SH-SY5Y (cell line): Measurements from ENCODE around the gene TMEM266.
A peak's percentile ranks its signal among the peaks of the same experiment; 100 is the strongest.

Experiments
- GATA2 ChIP-seq: IDR thresholded peaks from 2 replicates; pipeline ENCODE4 v1.6.1; 2011; ENCODE audit warnings: mild to moderate bottlenecking, low read depth, low read length
- GATA3 ChIP-seq: IDR thresholded peaks from 2 replicates; pipeline ENCODE4 v1.6.1; 2011; ENCODE audit warnings: low read depth, mild to moderate bottlenecking, low read length, moderate library complexity

Gene TMEM266

DNA sequence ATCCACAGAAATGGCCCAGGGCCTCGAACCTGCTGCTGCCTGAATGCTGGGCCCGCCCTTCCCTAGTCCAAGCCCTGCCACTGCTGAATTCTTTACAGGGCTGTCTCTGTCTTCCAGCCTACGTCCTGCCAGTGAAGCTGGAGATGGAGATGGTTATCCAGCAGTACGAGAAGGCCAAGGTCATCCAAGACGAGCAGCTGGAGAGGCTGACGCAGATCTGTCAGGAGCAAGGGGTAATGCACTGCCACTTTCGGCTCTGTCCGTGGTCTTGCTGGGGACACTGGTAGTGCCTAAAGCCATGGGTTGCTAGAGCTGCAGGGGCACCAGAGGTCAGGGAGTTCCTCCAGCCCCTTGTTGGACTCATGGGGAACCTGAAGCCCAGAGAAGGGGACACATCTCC lies 115.7 kb downstream of the TMEM266 start:
- TF ChIP-seq GATA3 (no peak), GATA2 (no peak)

GRCh38 chr15:76176059-76176458 lies 116.3 kb downstream of the TMEM266 start:
- TF ChIP-seq GATA2 = no peak
- TF ChIP-seq GATA3 = no peak

- no peak for TF ChIP-seq GATA3
- no peak for TF ChIP-seq GATA2
These were observed 116.8 kb downstream of the TMEM266 start for GRCh38 chr15:76176487-76177085.

- TF ChIP-seq GATA3 (no peak), GATA2 (no peak)
These were observed 117.8 kb downstream of the TMEM266 start for GRCh38 chr15:76177491-76178040.

DNA sequence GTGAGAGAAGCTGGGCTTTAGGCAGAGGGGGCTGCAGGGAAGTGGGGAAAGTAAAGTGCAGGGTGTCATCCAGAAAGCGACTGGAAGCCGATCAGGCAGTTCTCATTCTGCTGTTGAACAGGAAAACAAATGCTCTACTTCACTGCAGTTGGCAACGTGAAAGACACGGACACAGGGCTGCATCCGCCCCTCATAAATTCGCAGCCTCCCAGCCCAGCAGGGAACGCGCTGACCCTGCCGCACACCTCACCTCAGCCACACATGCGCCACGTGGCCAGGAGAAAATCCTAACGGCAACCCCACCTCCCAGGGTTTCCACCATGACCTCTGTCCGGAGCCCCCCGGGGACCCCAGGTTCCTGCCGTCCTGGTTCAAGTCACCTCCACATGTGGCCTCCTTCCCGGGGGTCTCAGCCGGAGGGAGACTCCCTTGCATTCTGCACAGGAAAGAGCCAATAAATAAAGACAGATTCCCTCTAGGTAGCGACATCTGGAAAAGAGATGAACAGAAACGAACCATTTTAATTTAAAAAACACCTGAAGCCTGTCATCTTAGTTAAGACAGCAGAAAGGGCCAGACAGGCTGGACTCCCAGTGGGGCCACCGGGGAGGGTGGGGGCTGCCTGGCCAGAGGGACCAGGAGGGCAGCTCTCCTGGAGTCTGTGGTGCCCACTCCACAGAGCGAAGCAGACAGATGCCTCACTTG lies 118.7 kb downstream of the TMEM266 start:
- TF ChIP-seq GATA3 (no peak), GATA2 (no peak)

DNA sequence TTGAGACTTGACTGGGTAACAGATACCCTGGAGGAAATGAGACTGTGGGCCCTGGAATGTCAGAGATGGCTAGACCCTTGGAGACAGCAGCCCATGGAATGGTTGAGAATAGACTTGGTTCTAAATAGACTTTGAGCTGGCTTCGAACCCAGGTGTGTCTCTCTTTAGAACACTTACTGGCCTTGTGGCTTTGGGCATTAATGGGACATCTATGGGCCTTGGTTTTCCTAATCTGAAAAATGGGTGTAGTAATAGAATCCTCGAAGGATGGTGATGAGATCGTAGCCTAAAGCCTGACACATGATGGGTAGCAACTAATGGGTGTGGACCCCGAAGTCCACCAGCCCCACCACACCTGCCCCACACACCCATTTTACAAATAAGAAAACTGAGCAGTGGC lies 119.2 kb downstream of the TMEM266 start:
- TF ChIP-seq GATA3 = no peak
- no peak for TF ChIP-seq GATA2

- TF ChIP-seq GATA2 (no peak), GATA3 (no peak)
These were observed 120.5 kb downstream of the TMEM266 start for GRCh38 chr15:76180321-76180720.

GRCh38 chr15:76181705-76182107 lies 121.9 kb downstream of the TMEM266 start:
- no peak for TF ChIP-seq GATA2
- no peak for TF ChIP-seq GATA3

DNA sequence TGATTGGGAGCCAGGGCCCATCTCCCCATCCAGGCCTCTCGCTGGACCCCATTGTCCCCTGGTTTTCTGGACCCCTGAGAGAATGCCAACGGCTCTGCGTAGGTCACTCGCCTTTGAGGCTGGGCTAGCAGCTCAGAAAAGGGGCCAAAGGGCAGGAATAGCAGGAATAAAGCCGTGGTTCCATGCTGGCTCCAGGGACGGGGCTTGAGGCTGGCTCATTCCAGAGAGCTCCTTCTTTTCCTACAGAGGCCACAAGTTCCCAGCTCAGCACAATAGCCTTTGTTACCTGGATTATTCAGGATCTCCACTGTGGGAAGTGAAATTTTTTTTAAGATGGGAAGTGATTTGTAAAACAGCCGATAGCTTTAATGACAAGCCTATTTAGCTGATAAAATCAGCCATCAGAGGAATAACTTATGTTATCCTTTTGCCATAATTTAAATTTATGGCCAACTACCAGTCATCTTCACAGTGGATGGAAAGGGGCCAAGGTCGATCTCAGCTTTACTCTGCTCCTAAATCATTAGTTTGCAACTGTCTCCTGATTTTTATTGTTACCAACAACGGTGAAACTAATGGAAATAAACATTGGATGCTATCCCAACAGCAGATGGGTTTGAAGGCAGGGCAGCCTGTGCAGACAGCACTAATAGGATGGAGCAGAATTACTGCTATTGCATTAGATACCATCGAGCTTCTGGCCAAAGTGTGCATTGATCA lies 124.3 kb downstream of the TMEM266 start:
- TF ChIP-seq GATA3 = no peak
- no peak for TF ChIP-seq GATA2

- TF ChIP-seq GATA2 (peak; percentile 75), GATA3 (no peak)
These were observed 124.9 kb downstream of the TMEM266 start for GRCh38 chr15:76184650-76185035.

DNA sequence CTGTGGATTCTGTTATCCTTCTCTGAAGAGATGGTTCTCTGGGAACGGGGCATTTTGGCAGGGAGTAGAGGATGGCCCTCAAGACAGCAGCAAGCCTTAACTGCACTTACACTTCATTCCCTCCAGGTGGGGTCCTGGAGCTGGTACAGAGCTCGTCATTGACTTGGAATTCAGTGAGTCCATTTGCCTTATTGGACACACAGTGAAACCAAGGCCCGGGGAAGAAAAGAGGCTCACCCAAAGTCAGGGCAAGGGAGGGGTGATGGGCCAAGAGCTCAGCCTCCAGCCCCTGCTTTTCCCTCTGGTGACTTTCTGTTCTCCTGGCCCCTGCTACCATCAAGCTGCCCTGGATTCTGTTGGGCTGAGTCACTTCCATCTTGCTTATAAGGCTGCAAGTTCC lies 125.9 kb downstream of the TMEM266 start:
- TF ChIP-seq GATA2 (no peak), GATA3 (no peak)

GRCh38 chr15:76187163-76187562 lies 127.4 kb downstream of the TMEM266 start:
- TF ChIP-seq GATA2 (no peak), GATA3 (no peak)

- TF ChIP-seq GATA3 = no peak
- no peak for TF ChIP-seq GATA2
These were observed 129.3 kb downstream of the TMEM266 start for GRCh38 chr15:76189106-76189505.

DNA sequence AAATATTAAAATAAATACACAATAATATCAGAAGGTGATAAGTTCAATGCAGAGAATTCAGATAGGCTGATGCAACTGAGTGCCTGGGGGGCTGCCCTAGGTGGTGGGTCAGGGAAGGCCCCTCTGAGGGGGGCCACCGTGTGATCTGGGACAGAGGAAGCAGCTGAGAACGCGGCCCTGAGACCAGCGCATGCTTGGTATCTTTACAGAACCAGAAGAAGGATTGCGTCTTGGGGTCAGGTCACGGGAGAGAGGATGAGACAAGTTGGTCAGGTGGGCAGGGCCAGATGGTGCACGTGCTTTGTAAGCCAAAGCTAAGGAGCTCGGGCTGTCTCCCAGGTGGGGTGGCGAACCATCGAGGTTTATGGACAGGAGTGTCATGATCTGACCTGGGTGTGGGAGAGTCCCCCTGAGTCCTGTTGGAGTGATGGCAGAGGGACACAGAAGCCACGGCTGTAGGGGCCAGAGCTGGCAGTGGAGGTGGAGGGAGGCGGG lies 130.3 kb downstream of the TMEM266 start:
- TF ChIP-seq GATA3 (no peak), GATA2 (no peak)

GRCh38 chr15:76190751-76191538 lies 131.2 kb downstream of the TMEM266 start:
- TF ChIP-seq GATA3 (no peak), GATA2 (no peak)
